Prostate gland (tissue), 2 donors: ENCODE measurements around the gene RALGDS. TPM values are rescaled to one million over a fixed set of nuclear protein-coding genes. Genes with fewer than 3 reads are reported as not detected.

Experiments used
- DNase-seq: peaks from one replicate; pipeline ENCODE4 v3.0.0-alpha.2; 2019; ENCODE audit warnings: low spot score
- H3K27ac ChIP-seq, 2 donors: fragments of 200-600 bp; sonication (generic); 2 replicates each; pipeline ENCODE4 v1.5.1; 2017 to 2019
- H3K27me3 ChIP-seq: fragments of 200-600 bp; sonication (generic); replicated peaks from 2 replicates; pipeline ENCODE4 v1.5.1; 2019; ENCODE audit not compliant: insufficient read depth
- H3K36me3 ChIP-seq, 2 donors: fragments of 200-600 bp; sonication (generic); 1 replicate in 1 of 2; 2 replicates in 1 of 2; pipeline versions ENCODE4 v1.5.1 to v1.8.1; 2017 to 2019
- H3K4me1 ChIP-seq: fragments of 200-600 bp; sonication (generic); replicated peaks from 2 replicates; pipeline ENCODE4 v1.5.1; 2019
- H3K4me3 ChIP-seq, 2 donors: fragments of 200-600 bp; sonication (generic); 2 replicates each; pipeline ENCODE4 v1.5.1; 2017 to 2019
- H3K9me3 ChIP-seq: fragments of 200-600 bp; sonication (generic); 2 replicates; pipeline ENCODE4 v1.5.1; 2017
- CTCF ChIP-seq, 4 experiments: fragments of 200-600 bp in 2 of 4; fragments of 450-650 bp in 2 of 4; sonication (generic) in 2 of 4; IDR thresholded peaks; 1 replicate in 3 of 4; 2 replicates in 1 of 4; pipeline ENCODE4 v1.5.1; 2016 to 2019; ENCODE audit warnings: antibody characterized with exemption in 4 of 4, mild to moderate bottlenecking in 2 of 4, moderate library complexity in 2 of 4
- POLR2A ChIP-seq: fragments of 450-650 bp; IDR thresholded peaks from one replicate; pipeline ENCODE4 v1.6.1; 2016; ENCODE audit warnings: antibody characterized with exemption, mild to moderate bottlenecking
- POLR2AphosphoS5 ChIP-seq: sonication (generic); formaldehyde crosslinking; IDR thresholded peaks from one replicate; pipeline ENCODE4 v1.6.1; 2017; ENCODE audit warnings: antibody characterized with exemption
- WGBS: methylation state at CpG from one replicate; pipeline ENCODE4 v1.1.5; 2018; 5-methylcytosine and 5-hydroxymethylcytosine counted together
- intact Hi-C: fragments of 100-400 bp; cut with DNase I; formaldehyde crosslinking; loops from one replicate; pipeline ENCODE4 v1.14.2; 2022
- total RNA-seq, 2 donors: library from RNA; depleted of rRNA; stranded (reverse); fragments of >200 nt; gene quantifications; one replicate each; pipeline ENCODE4 v1.1.0, GENCODE V29; 2016

RALGDS gene
- total RNA-seq, 2 donors from 2014 or later = 49.6 to 77.4 TPM

- no peaks in the 10 kb centered on the region for H3K9me3 ChIP-seq
- H3K27me3 ChIP-seq = no peaks in the 10 kb centered on the region
- no peak for TF ChIP-seq POLR2A
- TF ChIP-seq POLR2AphosphoS5 = no peak
- no peak for TF ChIP-seq CTCF (IDR thresholded peaks at IDR 0.05)
- DNase-seq = no peak
- intact Hi-C loops = no loop called here
- no peak overlapping the region for H3K27ac ChIP-seq
- 92% methylated on average over 3 of the region's 3 CpGs for WGBS
- peaks cover 3% of the 10 kb centered on the region for H3K4me1 ChIP-seq
- H3K4me3 ChIP-seq = no peak overlapping the region
- H3K36me3 ChIP-seq = no peaks in the 10 kb centered on the region
Observed at GRCh38 chr9:133158695-133159094, 37.7 kb upstream of the RALGDS start.

- no peak overlapping the region for H3K4me3 ChIP-seq
- H3K27me3 ChIP-seq = no peaks in the 10 kb centered on the region
- DNase-seq = no peak
- no peak overlapping the region for H3K27ac ChIP-seq
- H3K4me1 ChIP-seq = no peaks in the 10 kb centered on the region
- 61% methylated on average over 8 of the region's 9 CpGs for WGBS
- TF ChIP-seq POLR2AphosphoS5 (no peak), POLR2A (no peak), CTCF (IDR thresholded peaks at IDR 0.05) (no peak)
- no peaks in the 10 kb centered on the region for H3K9me3 ChIP-seq
- intact Hi-C loops = no loop called here
- H3K36me3 ChIP-seq = no peaks in the 10 kb centered on the region
Observed at GRCh38 chr9:133155156-133155555, 34.1 kb upstream of the RALGDS start.

- intact Hi-C loops = no loop called here
- H3K27me3 ChIP-seq = no peaks in the 10 kb centered on the region
- H3K27ac ChIP-seq = no peak overlapping the region
- no peak overlapping the region for H3K4me3 ChIP-seq
- H3K9me3 ChIP-seq = no peaks in the 10 kb centered on the region
- no peaks in the 10 kb centered on the region for H3K36me3 ChIP-seq
- WGBS = 90% methylated on average over 13 of the region's 13 CpGs
- DNase-seq = no peak
- no peaks in the 10 kb centered on the region for H3K4me1 ChIP-seq
- no peak for TF ChIP-seq CTCF (IDR thresholded peaks at IDR 0.05)
Observed at GRCh38 chr9:133154097-133154989, 33.3 kb upstream of the RALGDS start.

GRCh38 chr9:133153227-133154096, 32.4 kb upstream of the RALGDS start:
- 67% methylated on average over 32 of the region's 36 CpGs for WGBS
- H3K4me1 ChIP-seq = no peaks in the 10 kb centered on the region
- no peak for DNase-seq
- H3K9me3 ChIP-seq = no peaks in the 10 kb centered on the region
- no peak overlapping the region for H3K4me3 ChIP-seq
- H3K27ac ChIP-seq = no peak overlapping the region
- H3K36me3 ChIP-seq = no peaks in the 10 kb centered on the region
- intact Hi-C loops = no loop called here
- TF ChIP-seq CTCF (IDR thresholded peaks at IDR 0.05) = no peak
- TF ChIP-seq POLR2AphosphoS5 = no peak
- no peak for TF ChIP-seq POLR2A
- H3K27me3 ChIP-seq = no peaks in the 10 kb centered on the region
